ENCODE results near the gene IVD. TPM values are rescaled to one million over a fixed set of nuclear protein-coding genes. Genes with fewer than 3 reads are reported as not detected.

Gene IVD
- total RNA-seq, 1 donor from 2014 or later: 93.5 TPM

DNA sequence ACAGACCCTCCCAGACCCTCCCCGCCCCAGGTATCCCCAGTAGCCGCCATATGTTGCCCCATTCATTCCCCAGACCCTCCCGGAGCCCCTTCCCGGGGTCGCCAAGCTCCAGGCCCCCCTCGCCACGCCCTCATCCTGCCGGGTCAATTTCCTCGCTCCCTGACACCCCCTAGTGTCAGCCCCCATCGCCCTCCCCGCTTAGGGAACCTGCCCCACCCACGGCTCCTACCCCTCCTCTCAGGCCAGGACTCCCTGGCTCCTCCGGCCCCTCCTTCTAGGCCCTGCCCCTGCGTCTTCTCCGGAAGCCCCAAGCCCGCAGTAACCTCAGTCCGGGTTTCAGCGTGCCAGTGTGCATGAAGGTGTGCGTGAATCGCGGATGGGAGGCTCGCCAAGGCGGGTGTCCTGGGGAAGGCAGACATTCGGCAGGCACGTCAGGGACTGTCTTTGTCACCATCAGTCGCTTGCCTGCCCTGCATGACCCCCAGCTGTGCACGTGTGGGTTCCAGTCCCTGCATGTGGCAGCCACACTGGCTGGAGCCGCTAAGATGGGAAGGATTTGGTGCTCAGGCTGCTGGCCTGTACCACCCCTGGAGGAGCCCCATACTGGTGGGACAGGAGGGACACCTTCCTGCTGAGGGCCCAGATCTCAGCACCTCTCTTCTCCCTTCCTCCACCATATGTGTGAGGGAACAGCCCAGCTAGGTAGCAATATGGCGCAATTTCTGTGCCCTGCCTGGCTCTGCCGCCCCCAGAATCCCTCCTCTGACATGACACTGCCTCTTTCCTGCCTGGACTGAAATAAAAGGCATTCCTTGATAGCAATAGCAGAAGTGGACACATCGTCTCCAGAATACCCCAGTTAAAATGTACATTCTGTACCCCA lies 46.9 kb upstream of the IVD start:
- ATAC-seq (peak; percentile 4 to 49), DNase-seq (no peak)
- Histone ChIP-seq H3K27me3 (ENCODE audit: low read depth) (no peaks in the 10 kb centered on the region), H3K4me1 (peaks cover 15% of the 10 kb centered on the region), H3K36me3 (no peaks in the 10 kb centered on the region), H3K27ac (no peak overlapping the region), H3K4me3 (peak overlapping the region; percentile 67), H3K9me3 (no peaks in the 10 kb centered on the region)
- TF ChIP-seq, protein P1, sequence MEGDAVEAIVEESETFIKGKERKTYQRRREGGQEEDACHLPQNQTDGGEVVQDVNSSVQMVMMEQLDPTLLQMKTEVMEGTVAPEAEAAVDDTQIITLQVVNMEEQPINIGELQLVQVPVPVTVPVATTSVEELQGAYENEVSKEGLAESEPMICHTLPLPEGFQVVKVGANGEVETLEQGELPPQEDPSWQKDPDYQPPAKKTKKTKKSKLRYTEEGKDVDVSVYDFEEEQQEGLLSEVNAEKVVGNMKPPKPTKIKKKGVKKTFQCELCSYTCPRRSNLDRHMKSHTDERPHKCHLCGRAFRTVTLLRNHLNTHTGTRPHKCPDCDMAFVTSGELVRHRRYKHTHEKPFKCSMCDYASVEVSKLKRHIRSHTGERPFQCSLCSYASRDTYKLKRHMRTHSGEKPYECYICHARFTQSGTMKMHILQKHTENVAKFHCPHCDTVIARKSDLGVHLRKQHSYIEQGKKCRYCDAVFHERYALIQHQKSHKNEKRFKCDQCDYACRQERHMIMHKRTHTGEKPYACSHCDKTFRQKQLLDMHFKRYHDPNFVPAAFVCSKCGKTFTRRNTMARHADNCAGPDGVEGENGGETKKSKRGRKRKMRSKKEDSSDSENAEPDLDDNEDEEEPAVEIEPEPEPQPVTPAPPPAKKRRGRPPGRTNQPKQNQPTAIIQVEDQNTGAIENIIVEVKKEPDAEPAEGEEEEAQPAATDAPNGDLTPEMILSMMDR (IDR thresholded peaks at IDR 0.05): peak; percentile 8
- intact Hi-C loops (cut with DNase I): no loop called here

DNA sequence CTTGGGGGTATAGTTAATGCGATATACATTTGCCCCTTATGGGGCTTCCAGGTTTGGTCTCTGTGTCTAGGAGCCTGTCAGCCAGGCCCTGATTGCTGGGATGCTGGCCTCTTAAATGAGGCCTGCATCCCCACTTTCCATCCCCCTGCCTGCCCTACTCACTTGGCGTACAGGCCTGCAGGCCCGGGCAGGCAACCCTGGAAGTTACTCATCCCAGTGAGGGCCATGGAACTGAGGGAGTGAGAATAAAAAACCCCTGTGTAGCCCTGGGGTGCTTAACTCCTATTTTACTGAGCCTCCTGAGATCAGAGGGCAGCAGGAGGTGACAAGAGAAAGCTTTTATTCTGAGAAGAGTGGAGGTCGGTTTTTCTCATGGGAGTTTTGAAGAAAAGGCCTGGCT lies 45.6 kb upstream of the IVD start:
- ATAC-seq: no peak
- Histone ChIP-seq H3K27me3 (ENCODE audit: low read depth) (no peaks in the 10 kb centered on the region), H3K36me3 (no peaks in the 10 kb centered on the region), H3K4me3 (no peak overlapping the region), H3K4me1 (peaks cover 15% of the 10 kb centered on the region), H3K27ac (no peak overlapping the region), H3K9me3 (no peaks in the 10 kb centered on the region)
- no peak for DNase-seq
- TF ChIP-seq, protein P1 (IDR thresholded peaks at IDR 0.05): no peak
- intact Hi-C loops (cut with DNase I): no loop called here

DNA sequence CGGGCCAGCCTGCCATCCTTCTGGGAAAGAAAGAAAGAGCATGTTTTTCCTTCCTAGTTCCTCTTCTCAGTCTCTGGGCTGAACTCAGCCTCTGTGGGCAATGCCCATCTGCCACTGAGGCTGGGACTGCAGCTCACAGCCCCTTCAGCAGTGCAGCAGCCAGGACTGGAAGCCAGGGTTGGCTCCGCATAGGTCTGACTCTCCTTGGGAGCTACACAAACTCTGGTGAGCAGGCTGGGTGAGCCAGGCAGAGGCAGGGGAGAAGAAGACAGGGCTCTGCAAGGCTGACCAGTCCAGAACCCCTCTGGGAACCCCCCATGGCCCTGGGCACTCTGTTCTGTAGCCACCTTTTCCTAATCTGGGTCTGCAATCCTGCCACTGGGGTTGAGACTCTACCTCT lies 44.0 kb upstream of the IVD start:
- TF ChIP-seq, protein P1 (IDR thresholded peaks at IDR 0.05): no peak
- no peaks in the 10 kb centered on the region for H3K36me3 ChIP-seq
- peaks cover 18% of the 10 kb centered on the region for H3K4me1 ChIP-seq
- no peaks in the 10 kb centered on the region for H3K27me3 ChIP-seq (ENCODE audit: low read depth)
- no peaks in the 10 kb centered on the region for H3K9me3 ChIP-seq
- ATAC-seq: no peak
- intact Hi-C loops (cut with DNase I): no loop called here
- no peak overlapping the region for H3K4me3 ChIP-seq
- no peak overlapping the region for H3K27ac ChIP-seq
- DNase-seq: no peak

DNA sequence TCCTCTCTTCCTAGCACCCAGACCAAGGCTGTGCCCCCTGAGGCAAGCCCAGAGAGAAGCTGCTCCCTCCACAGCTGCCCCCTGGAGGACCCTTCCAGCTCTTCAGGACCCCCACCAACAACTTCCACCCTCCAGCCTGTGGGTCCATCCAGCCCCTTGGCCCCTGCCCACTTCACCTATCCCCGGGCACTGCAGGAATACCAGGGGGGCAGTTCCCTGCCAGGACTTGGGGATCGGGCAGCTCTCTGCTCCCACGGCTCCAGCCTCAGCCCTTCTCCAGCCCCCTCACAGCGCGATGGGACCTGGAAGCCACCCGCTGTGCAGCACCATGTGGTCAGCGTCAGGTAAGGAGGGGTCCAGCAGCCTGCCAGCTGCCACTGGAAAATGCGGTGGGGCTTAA lies 42.0 kb upstream of the IVD start:
- TF ChIP-seq, protein P1 (IDR thresholded peaks at IDR 0.05): no peak
- Histone ChIP-seq H3K9me3 (no peaks in the 10 kb centered on the region), H3K4me3 (no peak overlapping the region), H3K27ac (no peak overlapping the region), H3K4me1 (peaks cover 26% of the 10 kb centered on the region), H3K27me3 (ENCODE audit: low read depth) (no peaks in the 10 kb centered on the region), H3K36me3 (no peaks in the 10 kb centered on the region)
- DNase-seq: no peak
- intact Hi-C loops (cut with DNase I): no loop called here
- ATAC-seq: no peak

DNA sequence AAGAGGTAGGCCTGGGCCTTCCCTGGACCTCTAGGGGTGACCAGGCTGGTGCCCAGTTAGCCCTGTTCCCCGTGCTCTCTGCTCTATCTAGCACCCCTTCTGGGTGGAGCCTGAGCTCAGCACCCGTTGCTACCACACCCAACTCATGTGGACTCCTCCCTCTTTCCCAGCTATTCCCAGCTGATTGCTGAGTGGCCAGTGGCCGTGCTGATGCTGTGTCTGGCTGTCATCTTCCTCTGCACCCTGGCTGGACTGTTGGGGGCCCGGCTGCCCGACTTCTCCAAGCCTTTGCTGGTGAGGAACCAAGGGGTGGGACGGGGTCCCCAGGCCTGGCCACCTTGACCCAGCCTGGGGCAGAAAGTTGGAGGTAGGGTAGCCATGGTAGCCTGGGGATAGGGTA lies 41.3 kb upstream of the IVD start:
- intact Hi-C loops (cut with DNase I): no loop called here
- DNase-seq: no peak
- ATAC-seq: no peak
- no peaks in the 10 kb centered on the region for H3K27me3 ChIP-seq (ENCODE audit: low read depth)
- peaks cover 20% of the 10 kb centered on the region for H3K4me1 ChIP-seq
- H3K27ac ChIP-seq: no peak overlapping the region
- H3K36me3 ChIP-seq: no peaks in the 10 kb centered on the region
- TF ChIP-seq, protein P1 (IDR thresholded peaks at IDR 0.05): no peak
- no peaks in the 10 kb centered on the region for H3K9me3 ChIP-seq
- H3K4me3 ChIP-seq: no peak overlapping the region
